CD4-positive, alpha-beta T cell treated with Interleukin-21 for 1 hour (primary cell): ENCODE data around the gene ASXL1.
"Not testable (repeated sequence)": the region's sequence is repeated elsewhere in the genome, so short reads cannot be mapped to it uniquely, and the experiment has no call there.

Source experiments
- DNase-seq: peaks from one replicate; pipeline ENCODE4 v3.0.0-alpha.2; 2020

Gene ASXL1

DNA sequence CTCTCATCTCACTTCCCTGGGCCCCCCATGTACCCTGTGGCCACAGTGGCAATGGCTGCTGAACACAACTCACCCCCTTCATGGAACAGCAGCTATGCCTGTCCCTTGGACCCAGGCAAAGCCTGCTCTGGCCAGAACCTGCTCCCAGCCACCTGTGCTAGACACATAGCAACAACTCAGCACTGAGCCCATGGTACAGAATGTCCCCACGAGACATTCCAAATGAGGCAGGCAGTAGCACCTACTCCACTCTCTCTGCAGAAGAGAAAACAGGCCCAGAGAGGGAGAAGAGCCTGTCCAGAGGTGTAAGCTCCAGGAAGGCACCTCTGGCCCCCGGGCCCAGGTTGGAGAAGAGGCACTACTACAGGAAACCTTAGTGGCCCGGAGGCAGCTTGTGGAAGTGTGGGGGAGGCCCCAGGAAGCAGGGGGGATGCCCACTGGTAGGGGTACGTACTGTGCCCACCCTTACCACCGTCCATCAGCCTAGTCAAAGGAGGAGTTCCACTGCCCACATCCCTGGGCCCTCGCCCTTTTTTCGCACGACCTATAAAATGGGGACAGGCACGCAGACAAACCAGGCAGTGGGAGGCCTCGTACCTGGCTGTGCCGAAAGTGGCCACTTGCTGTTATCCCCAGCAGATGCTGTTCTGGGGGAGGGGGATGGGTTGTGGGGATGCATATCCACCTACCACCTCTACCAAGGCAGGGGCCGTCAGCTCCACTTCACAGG lies 97.2 kb downstream of the ASXL1 start:
- DNase-seq: no peak

DNA sequence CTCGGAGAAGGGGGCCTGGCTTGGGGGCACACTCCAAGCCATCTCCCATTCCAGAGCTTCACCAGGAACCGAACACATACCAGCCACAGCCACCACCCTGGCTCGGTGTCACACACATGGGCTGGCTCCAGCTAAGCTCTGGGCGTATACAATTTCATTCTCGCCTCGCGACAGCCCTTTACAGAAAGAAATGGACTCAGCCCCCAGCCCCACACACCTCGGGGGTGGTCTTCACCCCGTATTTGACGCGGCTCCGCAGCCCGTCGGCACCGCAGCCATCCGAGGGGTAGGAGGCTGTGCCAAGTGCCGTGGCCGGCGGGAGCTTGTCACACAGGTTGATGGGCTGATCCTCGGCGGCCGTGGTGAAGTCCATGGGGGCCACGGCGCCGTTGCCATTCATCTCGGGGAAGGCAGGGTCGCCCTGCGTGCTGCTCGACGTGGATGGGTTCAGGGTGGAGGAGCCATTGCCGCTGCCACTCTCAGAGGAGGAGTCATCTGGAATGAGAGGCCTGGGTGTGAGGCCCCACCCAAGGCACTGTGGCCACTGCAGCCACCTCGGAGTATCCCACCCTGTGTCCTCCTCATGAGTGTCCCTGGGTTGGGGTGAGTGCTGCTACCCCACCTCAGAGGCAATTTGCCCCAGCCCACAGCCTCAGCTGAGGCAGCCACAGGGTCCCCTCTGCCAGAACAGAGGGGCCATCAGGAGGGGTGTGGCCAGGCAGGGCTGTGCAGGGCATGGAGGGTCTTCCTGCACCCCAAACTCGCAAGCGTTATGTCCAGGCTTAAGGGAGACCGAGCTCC lies 98.0 kb downstream of the ASXL1 start:
- no peak for DNase-seq

DNA sequence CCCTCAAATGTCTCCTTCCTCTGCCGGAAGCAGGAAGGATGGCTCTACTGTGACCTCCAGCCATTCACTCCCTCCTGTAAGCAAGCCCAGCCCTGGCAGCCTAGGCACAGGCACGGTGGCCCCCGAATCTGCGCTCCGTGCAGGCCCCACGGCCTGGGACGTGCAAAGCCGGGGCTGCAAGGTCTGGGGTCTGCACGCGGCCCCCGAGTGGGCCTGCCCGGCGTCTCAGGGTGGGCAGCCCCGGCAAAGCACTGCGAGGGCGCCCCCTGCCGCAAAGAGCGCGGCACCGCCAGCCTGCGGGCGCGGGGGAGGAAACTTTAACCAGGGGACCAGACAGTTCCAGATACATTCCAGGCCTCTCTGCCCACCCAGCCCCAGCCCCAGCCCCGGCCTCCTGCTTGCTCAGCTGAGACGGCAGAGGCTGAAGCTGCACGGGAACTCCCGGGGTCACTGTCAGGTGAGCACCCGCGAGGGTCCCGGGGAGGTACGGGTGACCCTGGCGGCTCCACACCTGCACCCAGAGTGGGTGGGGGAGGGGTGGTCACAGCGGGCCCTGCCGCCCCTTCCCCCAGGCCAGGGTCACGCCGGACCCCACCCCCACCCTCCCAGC lies 98.8 kb downstream of the ASXL1 start:
- DNase-seq: no peak

DNA sequence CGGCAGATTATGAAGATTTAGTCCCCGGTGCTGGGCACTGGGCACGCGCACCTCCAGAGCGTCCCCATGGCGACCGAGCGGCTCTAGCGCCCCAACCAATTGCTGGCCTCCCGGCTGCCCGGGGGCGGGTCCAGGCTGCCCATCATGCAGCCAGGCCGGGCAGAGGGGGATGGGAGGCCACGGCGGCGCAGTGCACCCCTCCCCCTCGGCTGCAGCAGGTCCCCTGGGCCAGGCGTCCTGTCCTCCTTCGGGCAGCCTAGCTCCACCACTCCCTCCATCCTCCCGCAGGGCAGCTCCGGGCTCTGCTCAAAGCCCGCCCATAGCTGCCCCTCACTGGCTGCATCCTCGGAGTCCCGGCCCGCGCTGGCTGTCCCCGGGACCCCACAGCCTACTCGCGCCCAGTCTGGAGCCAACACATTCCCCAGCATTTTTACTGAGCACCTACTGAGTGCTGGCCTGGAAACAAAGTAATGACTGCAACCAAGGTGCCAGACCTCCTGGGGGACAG lies 99.4 kb downstream of the ASXL1 start:
- no peak for DNase-seq

DNA sequence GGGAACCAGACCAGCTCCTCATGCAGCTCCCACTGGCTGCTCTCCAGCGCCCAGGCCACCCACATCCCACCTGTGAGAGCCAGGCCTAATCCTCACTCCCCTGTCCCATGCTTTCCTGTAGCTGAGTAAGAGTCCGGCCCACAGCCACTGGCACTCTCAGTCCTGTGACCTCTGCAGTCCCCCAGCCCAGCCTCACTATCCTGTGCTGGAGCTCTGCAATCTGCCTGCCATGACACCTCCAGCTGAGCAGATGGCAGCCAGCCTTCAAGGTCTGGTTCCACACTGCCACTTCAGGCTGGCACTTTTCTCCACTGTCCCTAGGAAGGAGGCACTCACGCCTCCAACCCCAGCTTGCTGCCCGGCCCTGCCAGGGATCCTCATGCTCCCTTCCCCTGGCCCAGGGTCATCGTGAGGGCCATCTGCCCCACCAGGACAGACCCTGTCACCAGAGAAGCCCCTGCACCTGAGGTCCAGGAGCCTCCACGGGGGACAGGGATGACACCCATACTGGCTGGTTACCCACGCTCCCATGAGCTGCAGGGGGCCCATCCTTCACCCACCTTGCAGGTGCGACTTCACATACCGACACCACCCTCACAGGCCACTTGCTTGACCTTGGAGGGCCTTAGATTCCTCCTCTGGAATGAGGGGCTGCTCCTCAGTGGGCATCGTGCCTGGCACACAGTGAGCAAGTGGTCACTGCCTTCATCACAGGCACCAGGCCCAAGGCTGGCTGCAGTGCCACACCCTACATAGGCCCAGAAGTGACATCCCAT lies 100.1 kb downstream of the ASXL1 start:
- no peak for DNase-seq

DNA sequence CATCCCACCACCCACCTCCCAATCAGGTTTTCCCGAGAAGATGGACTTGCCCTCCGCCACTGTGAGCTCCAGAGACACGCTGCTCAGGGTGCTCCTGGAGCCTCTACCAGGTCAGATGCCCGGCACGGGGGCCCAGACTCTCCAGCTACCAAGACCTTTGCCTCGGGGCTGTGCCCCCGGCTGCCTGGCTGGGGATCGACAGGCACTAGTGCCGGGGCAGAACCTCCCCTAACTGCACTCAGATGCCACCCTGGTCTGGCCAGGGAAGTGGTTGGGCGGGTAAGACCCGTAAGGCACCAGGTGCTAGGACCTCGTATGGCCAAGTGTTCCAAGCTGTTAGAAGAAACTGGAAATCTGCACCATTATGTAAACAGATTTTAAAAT lies 100.7 kb downstream of the ASXL1 start:
- no peak for DNase-seq

DNA sequence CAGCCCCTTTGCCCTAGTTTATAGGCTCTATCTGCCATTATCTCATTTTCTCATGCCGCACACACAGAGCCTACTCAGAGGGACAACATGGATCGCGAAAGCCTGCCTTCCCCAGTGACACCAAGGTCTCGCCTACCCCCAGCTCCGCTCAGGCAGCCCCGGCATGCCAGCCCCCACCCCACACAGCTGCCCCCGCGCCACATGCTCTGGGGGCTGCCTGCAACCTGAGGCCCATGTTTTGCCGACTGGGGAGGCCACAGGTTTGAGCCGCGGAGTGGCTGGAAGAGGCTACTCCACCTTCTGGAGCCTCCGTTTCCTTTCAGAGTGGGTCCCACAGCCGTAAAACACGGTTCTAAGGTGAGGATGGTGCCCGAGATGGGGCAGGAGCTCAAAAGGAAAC lies 102.1 kb downstream of the ASXL1 start:
- no peak for DNase-seq

DNA sequence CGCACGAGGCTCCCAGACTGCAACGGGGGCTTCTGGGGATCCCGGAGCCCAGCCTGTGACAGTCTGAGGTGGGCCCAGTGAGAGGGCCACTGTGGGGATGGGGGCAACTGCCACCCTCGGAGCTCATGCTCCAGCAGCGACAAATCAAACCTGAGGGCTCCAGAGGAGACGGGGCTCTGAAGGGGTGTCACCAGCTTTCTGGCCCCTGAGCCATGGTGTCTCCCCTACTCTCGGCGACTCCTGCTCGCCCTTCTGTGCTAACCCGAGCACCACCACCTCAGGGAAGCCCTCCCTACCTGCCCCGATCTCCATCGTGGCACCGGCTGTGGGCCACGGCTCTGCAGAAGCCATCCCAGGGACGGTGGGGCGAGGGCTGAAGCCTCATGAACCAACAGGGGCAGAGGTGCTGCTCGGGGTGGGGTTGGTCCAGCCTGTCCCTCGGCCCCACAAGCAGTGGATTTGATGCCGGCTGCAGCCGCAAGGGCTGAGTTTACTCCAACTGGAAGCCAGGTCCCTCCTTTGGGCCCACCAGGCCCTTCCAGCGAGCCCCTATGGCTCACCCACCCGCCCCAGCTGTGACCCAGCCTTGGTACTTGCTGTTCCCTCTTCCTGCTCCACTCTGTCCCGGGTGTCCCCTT lies 102.7 kb downstream of the ASXL1 start:
- no peak for DNase-seq

DNA sequence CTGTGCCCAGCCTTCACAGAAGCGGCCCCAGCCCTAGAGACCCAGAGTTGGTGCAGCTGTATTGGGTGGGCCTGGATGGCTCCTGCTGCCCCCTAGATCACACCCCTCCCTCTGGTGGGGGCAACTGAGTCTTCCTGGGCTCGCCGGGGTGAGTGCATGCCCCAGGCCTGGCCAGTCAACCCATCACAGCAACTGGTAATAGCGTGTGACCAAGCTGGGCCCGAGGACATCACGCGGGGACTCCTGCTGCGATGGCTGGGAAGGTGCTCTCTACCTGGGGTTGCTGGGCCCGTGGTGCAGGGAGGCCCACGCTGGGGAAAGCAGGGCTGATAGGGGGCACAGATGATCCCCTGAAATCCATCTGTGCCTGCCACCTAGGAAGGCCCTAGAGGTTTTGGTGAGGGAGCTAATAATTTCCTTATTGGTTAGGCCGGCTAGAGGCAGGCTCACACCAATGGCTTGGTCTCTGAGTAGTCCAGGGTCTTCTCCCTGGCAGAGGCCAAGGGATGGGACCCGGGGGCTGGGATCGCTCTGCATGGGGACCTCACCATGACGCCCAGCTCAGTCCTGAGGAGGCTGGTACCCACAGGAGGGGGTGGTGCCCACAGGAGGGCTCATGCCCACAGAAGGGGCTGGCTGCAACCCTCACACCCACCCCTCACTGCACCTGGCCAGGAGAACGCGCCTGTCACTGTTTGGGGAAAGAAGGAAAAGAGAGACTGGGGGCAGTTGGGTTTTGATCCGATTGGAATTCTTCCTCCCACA lies 103.9 kb downstream of the ASXL1 start:
- DNase-seq: no peak

DNA sequence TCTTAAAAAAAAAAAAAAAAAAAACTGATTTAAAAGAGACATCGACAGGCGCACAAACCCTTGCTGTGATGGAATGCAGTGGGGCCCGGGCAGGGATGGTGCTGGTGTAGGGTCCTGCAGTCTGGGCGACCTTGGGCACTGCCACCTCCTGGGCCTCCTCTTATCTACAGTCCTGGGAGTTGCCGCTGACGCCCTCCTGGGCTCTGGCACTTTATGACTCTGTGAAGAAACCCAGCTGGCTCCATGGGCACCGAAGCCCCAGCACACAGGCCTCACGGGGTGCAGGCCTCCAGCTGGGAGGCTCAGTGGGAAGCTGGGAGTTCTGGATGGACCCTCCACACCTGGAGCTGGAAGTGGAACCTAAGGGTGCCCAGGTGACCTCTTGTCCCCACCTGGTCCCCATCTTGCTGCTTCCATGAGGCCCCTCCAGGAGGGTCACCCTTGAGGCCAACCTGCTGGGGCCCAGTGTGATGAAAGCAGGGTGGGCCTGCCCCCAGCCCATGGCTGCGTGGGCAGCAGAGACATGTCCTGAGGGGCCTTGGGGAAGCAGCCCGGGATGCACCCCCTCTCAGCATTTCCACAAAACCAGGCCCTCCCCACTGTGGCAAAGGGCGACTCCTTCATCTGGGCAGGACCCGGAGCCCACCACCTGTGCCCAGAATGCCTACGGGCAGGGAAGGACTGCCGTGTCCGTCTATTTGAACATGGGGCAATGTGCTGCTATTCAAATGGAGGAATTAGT lies 104.9 kb downstream of the ASXL1 start:
- DNase-seq: no peak

DNA sequence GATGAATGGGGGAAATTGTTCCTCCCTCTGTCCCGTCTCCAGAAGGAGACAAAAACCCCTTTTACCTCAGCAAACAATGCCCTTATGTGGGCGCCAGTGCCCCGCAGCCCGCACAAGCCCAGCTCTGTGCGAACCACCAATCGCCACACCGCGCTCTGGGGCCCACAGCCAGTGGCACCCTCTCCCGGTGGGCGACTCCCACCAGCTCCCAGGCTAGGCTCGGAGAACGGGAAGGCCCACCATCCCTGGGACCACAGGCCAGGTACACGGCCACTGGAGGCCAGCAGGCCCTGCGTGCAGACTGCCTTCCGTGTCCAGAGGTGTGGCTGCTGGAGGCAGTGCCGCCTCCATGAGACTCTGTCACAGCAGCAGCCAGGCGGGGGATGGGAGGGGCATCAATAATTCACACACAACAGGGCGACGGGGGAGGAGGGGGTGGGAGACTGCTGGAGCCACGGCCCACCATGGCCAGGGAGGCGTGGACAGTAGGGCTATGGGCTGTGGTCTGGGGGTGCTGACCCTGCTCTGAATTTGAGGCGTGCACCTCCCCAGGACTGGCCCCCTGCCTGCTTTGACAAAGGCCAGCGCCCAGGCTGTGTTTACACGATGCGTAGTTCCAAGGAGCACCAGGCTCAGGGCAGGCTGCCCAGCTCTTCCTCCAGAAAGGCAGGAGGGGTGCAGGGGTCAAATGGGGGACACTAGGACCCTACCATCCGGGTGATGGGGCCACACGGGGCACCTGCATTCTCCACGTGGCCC lies 105.7 kb downstream of the ASXL1 start:
- DNase-seq: no peak

DNA sequence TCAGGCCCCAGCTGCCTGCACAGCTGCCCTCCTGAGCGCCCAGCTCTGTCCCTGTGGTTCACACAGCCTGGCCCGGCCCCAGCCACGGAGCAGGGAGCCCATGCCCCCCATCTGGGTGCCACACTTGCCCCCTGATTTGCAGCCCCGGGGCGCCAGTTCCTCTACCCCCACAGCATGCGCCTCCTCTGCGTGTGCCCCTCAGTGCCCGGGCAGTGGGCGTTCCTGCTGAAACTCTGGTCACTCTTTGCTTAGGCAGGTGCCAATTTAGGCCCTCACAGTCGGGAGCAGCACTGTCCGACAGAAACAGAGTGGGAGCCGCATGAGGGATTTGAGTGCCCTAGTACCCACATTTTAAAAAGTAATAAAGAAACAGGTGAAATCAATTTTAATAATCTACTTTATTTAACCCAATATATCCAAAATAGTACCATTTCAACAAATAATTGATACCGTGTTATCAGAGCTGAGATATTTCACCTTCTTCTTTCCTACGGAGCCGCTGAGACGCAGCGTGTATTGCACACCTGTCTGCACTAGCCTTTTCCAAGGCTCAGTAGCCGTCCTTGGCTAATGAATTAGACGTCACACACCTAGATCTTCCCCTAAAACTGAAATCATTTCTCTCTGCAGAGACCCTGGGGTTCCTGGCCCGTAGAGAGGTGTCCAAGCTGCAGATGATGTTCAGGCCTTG lies 106.4 kb downstream of the ASXL1 start:
- DNase-seq: no peak

DNA sequence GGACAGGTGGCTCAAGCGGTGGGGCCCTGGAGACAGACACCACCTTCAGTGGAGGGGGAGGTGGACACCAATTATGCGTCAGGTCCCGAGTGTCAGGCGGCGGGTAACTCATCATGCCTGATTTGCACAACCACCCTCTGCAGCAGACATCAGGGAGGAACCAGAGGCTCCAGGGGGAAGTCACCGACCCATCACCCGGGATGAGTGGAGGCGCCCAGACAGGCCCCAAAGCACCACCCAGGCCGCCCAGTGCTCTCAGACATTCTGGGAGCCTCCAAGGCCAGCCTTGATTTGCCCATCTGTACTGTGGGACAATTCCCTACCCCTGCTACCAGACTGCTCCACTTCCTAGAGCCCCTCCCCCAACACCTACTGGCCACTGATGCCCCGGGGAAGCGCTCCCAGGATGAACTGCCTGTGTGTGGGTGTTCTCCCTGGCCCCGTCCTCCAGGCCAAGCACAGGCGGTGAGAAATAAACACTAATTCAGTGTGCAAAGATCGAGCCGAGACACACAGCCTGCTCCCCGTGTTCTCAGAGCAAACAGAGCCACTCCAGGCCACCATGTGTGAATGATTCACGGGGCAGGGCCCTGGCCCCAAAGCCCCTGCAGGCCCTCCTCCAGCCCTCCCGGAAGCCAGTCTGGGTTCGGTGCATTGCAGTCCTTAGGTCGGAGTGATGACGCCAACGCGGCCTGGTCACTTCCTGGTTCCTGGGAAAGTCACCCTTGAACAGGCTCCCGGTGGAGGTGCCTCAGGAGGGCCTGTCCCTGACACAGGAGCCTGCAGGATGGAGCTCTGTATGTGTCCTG lies 107.2 kb downstream of the ASXL1 start:
- no peak for DNase-seq

DNA sequence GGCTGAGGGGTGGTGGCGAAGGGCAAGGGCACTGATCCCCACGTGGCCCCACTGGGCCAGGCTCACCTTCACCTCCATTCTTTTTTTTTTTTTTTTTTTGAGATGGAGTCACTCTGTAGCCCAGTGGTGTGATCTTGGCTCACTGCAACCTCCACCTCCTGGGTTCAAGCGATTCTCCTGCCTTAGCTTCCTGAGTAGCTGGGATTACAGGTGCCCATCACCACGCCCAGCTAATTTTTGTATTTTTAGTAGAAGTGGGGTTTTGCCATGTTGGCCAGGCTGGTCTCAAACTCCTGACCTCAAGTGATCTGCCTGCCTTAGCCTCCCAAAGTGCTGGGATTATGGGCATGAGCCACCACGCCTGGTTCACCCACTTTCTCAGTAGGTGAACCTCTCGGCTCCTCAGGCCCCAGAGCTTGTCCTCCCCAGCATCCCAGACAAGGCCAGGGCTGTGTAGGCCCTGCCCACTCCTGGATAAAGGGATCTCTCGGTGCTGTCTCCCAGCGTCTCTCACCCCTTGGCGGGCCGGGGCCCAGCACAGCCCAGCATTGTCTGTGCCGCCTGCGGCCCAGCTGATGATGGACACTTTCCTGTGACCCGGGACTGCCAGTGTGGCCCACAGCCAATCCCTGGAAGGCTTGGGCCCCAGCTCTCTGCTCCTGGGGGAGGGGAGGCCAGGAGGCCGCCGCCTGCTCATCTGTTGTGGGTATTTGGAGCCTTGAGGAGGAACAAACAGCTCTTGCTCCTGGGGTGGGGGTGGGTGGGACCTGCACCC lies 108.0 kb downstream of the ASXL1 start:
- not testable (repeated sequence) for DNase-seq

DNA sequence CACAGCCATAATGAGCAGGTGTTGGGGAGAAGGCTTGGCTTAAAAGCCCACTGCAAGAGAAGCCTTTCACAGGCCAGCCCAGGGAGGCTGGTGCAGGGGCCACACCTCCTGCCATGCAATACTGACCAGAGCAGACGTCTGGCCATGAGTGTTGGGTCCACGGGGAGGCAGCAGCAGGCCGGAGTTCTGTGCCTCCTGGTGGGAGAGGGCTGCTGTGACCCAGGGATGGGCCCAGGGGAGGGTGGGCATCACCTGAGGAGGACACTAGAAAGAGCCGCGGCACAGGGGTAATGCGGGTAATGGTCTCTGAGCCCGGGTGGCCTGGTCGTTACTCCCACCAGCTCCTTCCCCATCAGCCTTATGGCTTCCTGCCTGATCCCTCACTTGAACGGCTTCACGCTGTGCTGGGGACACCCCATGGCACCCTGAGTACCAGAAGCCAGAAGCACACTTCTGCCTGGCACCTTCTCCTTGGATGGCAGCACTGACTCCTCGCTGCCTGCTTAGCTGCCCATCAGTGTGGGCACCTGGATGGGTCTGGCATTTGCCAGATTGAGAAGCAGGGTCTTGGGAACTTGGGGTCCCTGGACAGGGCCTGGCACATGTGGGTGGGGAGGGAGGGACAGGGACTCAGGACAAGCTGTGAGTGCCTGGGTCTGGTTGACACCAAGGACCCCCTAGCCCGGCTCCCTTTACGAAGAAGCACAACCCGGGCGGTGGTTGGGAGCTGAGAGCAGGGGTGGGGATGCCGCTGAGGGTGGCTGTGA lies 108.8 kb downstream of the ASXL1 start:
- DNase-seq: no peak

DNA sequence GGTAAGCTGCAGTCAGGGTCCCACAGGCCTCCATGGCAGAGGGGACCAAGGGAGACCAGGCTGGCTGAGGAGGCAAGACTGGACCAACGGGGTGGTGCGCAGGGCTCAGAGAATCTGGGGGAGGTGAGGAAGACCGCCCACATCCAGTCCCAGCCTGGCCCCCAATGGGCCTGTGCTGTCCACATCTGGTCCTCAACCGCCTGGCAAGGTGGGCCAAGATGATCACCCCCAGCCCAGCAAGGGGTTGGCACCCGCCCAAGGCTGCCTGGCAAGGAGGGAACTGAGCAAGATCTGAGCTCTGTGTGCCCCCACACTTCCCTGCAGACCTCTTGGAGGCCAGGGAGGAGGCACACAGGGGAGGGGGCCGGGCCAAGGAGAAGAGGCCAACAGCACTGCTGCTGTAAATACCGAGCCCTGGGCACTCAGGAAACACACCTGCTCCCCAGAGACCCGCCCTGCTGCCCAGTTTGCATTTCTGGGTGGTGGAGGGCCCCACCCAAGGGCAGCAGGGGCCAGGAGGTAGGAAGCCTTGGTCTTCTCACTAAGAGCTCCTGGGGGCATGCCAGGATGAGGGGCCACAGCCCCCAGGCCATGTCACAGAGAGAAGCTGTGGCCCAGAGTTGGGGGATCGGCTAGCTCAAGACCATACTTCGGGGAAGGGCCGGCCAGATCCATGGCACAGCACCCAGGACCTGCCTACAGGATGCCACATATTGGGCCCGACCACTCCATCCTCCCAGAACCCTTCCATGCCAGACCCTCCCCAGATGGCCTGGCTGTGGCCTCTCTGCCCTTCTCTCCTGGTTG lies 109.6 kb downstream of the ASXL1 start:
- no peak for DNase-seq
